Lower lobe of right lung (tissue), 2 donors: ENCODE results near the gene FBN1. TPM values are rescaled to one million over a fixed set of nuclear protein-coding genes. Genes with fewer than 3 reads are reported as not detected.

Experiments used
- ATAC-seq, 2 donors: fragments of 200-7000 bp; cut with Tn5 transposase; one replicate each; pipeline ENCODE4 v1.9.1; 2020 to 2022; ENCODE audit warnings: mild to moderate bottlenecking in 2 of 2, moderate library complexity in 2 of 2
- DNase-seq: peaks from one replicate; pipeline ENCODE4 v3.0.0-alpha.2; 2020
- H3K27ac ChIP-seq: fragments of 200-600 bp; one replicate; pipeline ENCODE4 v1.8.0; 2022
- H3K27me3 ChIP-seq: fragments of 200-600 bp; one replicate; pipeline ENCODE4 v1.8.0; 2022; ENCODE audit warnings: low read depth
- H3K36me3 ChIP-seq: fragments of 200-600 bp; one replicate; pipeline ENCODE4 v1.8.0; 2022; ENCODE audit warnings: mild to moderate bottlenecking
- H3K4me1 ChIP-seq: fragments of 200-600 bp; one replicate; pipeline ENCODE4 v1.8.0; 2022
- H3K4me3 ChIP-seq: fragments of 200-600 bp; one replicate; pipeline ENCODE4 v1.8.0; 2022; ENCODE audit warnings: mild to moderate bottlenecking
- H3K9me3 ChIP-seq: fragments of 200-600 bp; one replicate; pipeline ENCODE4 v1.8.0; 2022
- intact Hi-C: fragments of 100-400 bp; cut with DNase I; formaldehyde crosslinking; loops from one replicate; pipeline ENCODE4 v1.11.0; 2022
- total RNA-seq: library from RNA; stranded (reverse); fragmentation: NEBNext Ultra II Directional; extraction: Animal tissue kit (Norgen Biotek cat#: 25700); gene quantifications from one replicate; pipeline ENCODE4 v1.2.1, GENCODE V29; 2021
- TF ChIP-seq, protein P1 (sequence below): fragments of 200-600 bp; IDR thresholded peaks from one replicate; pipeline ENCODE4 v1.8.0; 2022; ENCODE audit warnings: antibody characterized with exemption, mild to moderate bottlenecking
- donor health status: DM: no; HTN: yes; CAD: no; lungs with severe emphysema.

The FBN1 gene
- total RNA-seq, 1 donor from 2014 or later, result 75.3 TPM

DNA sequence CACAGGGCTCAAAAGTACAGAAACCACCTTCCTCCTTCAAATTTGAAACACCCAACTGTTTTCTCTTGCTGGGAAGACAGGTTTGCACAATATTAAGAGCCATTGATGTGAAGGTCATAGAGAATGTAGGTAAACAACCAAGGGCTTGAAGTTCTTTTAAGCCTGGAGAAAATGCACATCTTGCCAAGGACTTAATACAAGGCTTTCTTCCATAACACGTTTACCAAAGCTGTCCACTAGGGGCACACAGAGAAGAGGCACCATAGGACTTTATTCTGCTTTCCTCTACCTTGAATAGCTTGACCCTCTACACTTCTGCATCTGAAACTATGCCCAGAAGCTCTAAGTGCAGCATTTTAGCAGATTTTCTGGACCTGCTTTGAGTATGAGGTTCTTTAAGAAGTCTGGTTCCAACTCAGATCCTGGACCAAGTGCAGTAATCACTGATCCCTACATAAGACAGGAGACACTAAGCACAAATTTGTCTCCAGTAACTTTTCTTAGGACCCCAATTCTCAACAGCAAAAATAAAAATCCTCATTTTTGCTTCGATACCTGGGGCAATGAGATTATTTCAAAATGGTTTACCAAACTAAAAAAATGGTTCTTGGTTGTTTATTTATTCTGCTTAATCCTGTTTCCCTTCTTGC is 138.0 kb downstream of the FBN1 start:
- H3K27ac ChIP-seq, result no peak overlapping the region
- no peaks in the 10 kb centered on the region for H3K27me3 ChIP-seq
- H3K9me3 ChIP-seq, result no peaks in the 10 kb centered on the region
- ATAC-seq (peak; percentile 89 to 93), DNase-seq (no peak)
- no peak overlapping the region for H3K4me3 ChIP-seq
- H3K36me3 ChIP-seq, result peaks cover 14% of the 10 kb centered on the region
- intact Hi-C loops, result no loop called here
- TF ChIP-seq, protein P1, sequence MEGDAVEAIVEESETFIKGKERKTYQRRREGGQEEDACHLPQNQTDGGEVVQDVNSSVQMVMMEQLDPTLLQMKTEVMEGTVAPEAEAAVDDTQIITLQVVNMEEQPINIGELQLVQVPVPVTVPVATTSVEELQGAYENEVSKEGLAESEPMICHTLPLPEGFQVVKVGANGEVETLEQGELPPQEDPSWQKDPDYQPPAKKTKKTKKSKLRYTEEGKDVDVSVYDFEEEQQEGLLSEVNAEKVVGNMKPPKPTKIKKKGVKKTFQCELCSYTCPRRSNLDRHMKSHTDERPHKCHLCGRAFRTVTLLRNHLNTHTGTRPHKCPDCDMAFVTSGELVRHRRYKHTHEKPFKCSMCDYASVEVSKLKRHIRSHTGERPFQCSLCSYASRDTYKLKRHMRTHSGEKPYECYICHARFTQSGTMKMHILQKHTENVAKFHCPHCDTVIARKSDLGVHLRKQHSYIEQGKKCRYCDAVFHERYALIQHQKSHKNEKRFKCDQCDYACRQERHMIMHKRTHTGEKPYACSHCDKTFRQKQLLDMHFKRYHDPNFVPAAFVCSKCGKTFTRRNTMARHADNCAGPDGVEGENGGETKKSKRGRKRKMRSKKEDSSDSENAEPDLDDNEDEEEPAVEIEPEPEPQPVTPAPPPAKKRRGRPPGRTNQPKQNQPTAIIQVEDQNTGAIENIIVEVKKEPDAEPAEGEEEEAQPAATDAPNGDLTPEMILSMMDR, result peak; percentile 63
- peaks cover 5% of the 10 kb centered on the region for H3K4me1 ChIP-seq

DNA sequence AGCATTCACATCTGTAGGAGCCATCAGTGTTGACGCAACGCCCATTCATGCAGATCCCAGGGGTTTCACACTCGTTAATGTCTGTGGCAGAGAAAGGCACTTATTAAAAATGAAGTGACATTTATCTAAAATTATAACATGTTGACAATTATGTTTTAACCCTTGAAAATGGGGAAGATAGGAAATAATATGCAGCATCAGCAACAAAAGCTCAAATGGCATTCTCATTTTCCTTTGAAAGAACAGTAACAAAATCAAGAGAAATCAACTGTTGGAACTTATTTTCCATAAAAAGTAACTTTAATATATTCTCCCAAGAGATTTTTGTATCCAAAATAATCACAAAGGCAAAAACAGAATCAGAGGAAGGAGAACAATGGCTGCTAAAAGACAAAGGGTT is 140.4 kb downstream of the FBN1 start:
- H3K27ac ChIP-seq, result no peak overlapping the region
- DNase-seq (no peak), ATAC-seq (no peak)
- no peak overlapping the region for H3K4me3 ChIP-seq
- H3K4me1 ChIP-seq, result peaks cover 5% of the 10 kb centered on the region
- H3K27me3 ChIP-seq, result no peaks in the 10 kb centered on the region
- peaks cover 24% of the 10 kb centered on the region for H3K36me3 ChIP-seq
- no peaks in the 10 kb centered on the region for H3K9me3 ChIP-seq
- intact Hi-C loops, result no loop called here
- TF ChIP-seq, protein P1, result no peak

DNA sequence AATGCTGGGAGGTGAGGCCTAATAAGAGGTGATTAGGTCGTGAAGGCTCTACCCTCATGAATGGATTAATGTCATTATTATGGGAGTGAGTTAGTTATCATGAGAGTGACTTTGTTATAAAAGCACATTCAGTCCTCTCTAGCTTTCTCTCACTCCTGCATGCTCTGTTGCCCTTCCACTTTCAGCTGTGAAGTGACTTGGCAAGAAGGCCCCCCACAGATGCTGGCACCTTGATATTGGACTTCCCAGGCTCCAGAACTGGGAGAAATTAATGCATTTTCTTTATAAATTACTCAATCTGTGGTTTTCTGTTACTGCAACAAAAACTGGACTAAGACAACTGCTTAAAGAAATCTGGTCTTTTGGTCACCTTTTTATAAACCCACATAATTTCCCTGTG is 144.3 kb downstream of the FBN1 start:
- Histone ChIP-seq H3K36me3 (peaks cover 26% of the 10 kb centered on the region), H3K4me1 (no peaks in the 10 kb centered on the region), H3K9me3 (no peaks in the 10 kb centered on the region), H3K27me3 (no peaks in the 10 kb centered on the region), H3K27ac (no peak overlapping the region), H3K4me3 (no peak overlapping the region)
- no peak for ATAC-seq
- TF ChIP-seq, protein P1, result no peak
- intact Hi-C loops, result no loop called here
- no peak for DNase-seq

DNA sequence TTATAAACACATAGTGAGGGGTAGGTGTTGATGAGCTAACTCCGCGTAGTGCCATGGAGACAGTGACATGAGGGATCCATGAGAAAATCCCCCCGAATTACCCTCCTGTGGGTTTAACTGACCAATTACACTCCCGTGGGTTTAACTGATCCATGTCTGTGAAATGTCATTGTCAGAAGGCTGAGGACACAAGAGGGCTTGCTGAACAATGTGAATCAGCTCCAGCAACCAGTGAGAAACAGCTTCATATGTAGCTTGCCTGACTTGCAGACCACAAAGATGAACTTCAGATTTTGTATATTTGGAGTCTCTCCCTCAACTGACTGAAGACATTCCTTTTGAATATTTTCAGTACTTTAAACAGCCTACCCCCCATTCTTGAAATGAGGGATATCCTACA is 144.9 kb downstream of the FBN1 start:
- H3K27me3 ChIP-seq, result no peaks in the 10 kb centered on the region
- DNase-seq (no peak), ATAC-seq (no peak)
- no peak overlapping the region for H3K27ac ChIP-seq
- H3K4me3 ChIP-seq, result no peak overlapping the region
- H3K36me3 ChIP-seq, result peaks cover 26% of the 10 kb centered on the region
- H3K9me3 ChIP-seq, result no peaks in the 10 kb centered on the region
- intact Hi-C loops, result no loop called here
- TF ChIP-seq, protein P1, result no peak
- no peaks in the 10 kb centered on the region for H3K4me1 ChIP-seq

DNA sequence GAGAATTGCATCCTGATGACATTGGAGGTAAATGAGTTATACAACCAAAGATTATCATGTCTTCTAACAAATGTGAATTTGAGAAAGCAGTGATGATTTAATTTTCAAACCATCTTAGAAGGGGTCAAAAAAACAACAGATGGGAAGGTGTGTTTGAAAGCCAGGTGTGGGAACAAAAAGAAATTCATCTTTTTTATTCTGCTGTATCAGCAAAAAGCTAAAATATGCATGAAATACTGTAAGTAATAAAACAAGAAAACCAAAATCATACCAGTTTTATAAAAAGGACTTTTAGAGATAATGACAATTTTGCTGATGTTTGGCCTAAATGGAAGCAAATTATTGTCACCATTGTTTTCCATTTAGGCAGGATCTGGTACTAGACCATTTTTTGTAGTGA is 145.5 kb downstream of the FBN1 start:
- intact Hi-C loops, result no loop called here
- Histone ChIP-seq H3K36me3 (peaks cover 26% of the 10 kb centered on the region), H3K4me3 (no peak overlapping the region), H3K27ac (no peak overlapping the region), H3K4me1 (no peaks in the 10 kb centered on the region), H3K27me3 (no peaks in the 10 kb centered on the region), H3K9me3 (no peaks in the 10 kb centered on the region)
- no peak for DNase-seq
- ATAC-seq, result no peak
- TF ChIP-seq, protein P1, result no peak
